ENCODE data around the gene SESN1.
"Not testable (repeated sequence)": the region's sequence is repeated elsewhere in the genome, so short reads cannot be mapped to it uniquely, and the experiment has no call there.

SESN1 gene

DNA sequence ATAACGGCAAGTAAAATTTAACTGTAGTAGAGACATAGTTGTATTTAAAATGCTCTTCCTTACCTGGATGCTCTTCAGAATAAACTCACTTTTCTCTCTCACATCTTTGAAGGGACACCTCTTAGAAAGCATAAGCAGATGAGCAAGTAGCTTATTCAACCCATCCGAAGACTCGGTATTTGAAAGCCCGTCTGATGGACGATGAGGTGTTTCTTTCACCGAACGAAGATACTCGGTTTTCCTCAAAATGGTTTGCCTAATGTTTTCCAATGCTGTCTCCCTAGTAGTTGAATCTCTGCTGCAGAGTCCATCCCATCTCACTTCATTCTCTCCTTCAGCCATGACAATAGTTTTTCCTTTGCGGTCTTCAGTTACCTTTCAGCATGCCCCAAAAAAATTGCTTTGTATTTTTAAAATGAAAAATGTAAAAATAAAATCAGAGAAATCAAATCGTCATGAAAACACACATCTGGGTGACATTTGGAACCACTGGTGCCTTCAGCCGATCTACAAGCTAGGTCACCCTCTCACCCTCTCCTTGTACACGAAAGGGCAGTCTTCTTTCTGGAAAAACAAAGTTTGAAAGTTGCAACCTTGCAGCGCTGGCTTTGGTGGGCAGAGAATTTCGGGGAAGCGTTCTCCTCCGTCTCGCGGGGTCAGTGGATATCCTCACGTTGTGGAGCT lies 772 bp downstream of the SESN1 start:
- no peak for DNase-seq

DNA sequence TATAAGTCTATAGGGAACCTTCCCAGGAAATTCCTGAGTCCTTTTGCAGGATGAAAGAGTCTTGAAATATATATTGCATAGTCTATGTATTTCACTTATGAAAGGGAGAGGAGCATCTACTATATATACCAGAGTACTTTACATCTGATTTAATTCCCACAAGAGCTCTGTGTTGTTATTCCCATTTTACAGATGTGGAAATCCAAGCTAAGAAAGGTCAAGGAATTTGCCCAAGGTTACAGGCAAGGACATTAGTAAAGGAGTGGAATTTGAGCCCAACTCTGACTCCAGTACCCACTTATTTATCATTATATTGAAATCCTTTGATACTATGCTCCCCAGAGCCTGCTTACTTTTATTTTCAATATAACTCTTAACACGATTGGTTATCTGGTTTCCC lies 2.6 kb downstream of the SESN1 start:
- no peak for DNase-seq

DNA sequence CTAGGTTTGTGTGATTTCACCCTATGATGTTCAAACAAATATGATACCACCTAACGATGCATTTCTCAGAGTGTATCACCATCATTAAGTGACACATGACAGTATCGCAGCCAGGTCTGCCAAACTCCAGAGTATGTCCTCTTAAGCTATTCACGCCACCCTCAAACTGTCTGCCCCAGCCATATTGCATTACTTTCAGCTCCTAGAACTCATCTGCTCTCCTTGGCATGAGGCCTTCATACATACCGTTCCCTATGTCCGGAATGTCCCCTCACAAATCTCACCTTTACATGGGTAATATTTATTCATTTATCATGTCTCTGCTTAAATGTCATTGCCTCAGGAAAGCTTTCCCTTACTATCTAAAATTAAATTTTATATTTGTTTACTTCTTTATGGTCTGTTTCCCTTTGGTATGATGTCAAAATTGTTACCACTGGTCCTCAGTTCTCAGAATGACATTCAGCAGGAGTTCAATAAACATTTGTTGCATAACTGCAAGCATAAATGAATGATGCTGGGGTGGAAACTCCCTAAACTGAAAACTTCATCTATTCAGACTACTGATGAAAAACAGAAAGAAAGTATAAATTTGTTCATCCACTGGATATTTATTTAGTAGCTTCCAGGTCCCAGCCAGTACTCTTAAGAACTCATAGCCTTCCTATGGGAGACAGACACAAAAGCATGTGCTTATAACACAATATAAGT lies 3.2 kb downstream of the SESN1 start:
- DNase-seq = no peak

DNA sequence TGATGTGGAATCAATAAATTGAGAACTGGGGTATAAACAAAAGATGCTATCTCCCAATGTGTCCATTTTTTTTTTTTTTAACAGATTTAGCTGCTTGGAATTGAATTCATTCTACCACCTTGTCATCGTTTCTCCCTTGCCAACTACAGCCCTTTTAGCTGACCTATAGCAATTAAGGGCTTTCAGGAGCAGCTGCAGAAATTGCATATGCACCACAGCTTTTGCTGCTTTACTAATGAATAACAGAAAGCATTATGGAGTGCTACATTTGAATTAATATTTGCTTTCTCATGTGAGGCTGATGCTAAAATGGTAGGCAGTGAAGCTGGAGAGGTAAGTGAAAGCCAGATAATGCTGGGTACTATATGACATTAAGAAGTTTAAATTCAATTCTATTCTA lies 5.7 kb downstream of the SESN1 start:
- no peak for DNase-seq

DNA sequence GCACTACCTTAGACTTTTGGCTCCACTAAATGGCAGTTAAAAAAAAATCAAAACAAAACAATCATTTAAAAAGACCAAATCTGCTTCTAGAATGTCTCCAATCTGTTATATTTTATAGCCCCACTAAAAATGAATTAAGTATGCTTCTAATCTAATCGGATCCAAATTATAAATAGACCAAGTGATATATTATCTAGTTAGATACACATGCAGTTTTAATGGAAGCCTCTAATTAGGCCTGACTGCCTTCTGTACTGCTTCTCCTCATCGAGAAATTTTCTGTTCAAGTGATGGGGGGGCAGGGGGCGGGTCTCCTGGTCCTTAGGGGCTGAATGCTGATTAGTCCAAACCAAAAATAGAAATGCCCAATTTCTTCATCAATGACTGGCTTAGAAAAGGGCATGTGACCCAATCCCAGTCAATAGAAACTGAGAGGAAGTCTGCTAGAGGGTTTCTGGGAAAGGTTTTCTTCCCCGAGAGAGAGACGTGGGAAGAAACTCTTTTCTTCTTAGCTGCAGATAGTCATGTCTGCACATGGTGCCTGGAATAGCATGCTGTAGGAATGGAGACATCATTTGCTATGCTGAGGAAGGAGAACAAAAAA lies 6.9 kb downstream of the SESN1 start:
- no peak for DNase-seq

DNA sequence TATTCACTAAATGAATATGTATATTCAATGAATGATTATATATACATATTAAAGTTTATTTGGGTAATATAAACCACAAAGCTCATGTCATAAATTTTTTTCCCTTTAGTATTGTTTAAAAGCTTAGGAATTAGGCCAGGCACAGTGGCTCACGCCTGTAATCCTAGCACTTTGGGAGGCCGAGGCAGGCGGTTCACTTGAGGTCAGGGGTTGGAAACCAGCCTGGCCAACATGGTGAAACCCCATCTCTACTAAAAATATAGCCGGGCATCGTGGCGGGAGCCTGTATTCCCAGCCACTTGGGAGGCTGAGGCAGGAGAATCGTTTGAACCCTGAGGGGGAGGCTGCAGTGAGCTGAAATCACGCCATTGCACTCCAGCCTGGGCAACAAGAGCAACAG lies 10.5 kb downstream of the SESN1 start:
- DNase-seq = not testable (repeated sequence)

DNA sequence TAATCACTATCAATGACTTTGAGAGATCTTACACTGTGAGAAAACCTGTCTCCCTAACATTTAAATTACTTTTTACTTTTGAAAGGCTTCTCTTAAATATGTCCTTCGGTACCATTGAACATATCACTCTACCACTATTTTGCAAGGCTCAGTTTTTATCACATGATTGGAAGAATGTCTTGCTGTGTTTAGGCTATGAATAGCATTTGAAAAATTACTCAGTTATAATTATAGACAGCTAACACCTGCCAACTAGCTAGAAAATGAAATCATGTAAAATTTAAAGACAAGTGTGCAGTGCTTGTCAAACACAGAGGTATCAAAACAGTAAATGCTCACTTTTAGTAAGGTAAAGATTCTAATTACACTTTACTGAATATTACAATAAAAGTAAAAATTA lies 11.0 kb downstream of the SESN1 start:
- DNase-seq = no peak

DNA sequence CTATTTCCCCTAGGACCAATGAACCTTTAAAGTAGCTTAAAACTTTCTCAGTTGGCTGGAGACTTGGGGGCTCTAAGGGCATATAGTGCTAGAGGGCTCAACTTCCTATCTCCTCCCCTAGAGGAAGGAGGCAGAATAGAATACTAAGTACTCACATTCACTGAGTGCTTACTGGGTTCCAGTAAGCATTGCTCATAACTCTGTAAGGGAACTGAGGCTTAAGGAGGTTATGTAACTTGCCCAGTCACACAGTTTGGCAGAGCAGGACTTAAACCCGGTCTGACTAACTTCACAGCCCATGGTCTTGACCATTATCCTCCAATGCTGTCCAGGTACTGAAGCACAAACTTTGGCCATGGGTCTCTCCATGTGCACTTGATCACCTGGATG lies 12.5 kb downstream of the SESN1 start:
- DNase-seq = no peak

DNA sequence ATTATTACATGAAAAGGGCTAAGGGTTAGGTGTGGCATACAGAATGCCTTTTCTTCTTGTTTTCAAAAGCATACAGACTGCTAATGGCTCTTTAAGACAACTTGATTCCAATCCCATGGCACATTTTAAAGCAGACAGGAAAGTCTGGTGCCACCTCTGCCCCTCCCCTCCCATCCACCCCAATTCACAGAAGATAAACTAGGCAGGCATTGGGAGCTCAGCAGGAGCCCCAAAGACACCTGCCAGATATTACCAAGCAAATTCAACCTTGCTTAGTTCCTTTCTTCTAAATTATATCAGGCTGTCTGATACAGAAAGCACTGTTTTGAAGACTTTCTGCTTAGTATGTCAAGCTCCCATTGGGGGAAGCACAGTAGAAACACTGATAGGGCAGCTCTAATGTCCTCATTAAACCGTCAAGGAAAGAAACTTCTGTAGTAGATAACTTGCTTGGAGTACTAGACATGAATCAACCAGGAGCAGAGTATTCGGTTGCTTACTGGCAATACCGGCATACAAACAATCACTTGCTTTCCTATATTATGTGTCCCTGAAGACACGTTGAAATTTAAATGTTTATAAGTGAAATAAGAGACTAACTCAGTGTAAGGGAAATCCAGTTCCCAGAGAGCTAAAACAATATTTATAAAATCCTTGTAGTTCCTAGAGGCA lies 13.0 kb downstream of the SESN1 start:
- no peak for DNase-seq

DNA sequence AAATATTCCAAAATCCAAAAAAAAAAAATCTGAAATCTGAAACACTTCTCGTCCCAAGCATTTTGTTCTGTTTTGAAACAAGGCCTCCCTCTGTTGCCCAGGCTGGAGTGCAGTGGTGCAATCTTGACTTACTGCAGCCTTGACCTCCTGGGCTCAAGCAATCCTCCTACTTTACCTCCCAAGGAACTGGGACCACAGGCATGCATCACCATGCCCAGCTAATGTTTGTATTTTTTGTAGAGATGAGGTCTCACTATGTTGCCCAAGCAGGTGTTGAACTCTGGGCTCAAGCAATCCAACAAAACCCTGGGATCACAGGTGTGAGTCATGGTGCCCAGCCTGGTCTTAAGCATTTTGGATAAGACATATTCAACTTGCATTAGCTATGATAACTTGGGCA lies 13.6 kb downstream of the SESN1 start:
- DNase-seq = no peak

DNA sequence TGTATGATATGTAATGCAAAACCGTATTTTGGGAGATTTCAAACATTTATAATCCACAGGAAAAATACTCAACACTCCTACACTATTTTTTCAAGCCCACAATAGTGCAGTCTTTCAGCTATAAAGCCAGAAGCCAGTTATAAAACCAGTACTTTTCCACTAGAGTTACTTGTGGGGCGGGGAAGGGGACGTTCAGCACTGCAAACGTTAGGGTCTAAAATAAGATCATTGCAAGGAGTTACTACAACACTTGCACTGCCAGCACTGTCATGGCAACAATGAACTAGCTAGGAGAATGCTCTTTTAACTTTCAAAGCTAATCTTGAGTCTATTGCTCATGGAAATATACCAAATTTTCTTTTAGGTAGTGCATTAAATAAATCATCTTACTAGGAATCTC lies 14.7 kb downstream of the SESN1 start:
- DNase-seq = no peak

DNA sequence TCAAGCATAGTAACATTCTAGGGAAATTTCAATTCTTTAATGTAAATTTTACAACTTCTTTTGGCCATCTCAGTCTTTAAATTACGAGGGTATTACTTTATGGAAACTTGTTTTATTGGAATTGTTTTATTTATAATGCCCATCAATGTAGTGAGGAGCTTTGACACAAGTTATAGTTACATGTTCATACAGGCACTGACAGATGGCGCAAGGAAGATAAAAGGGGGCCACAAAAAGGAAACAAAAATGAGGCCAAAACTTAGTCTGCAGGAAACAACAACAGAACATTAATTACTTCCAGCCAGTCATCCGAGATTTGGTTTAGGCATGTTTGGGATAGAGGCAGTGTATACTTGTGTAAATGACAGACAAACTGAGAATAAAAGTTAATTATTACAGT lies 18.3 kb downstream of the SESN1 start:
- no peak for DNase-seq

DNA sequence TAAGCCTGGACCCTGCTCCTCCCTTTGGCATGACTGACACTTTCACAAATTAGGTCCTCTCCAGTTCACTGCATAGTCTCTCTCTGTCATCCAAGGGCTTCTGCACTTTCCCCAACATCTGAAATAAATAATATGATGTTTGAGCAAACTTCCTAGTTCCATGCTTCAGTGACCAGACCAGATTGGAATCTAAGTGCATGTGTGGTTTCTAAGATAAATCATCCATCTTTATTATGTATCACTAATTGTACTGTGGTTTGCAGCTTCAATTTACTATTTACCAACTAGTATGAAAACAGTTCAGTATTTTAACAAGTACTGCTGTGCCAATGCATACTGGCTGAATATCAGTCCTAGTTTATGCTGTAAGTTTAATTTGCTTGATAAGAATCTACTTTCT lies 18.7 kb downstream of the SESN1 start:
- DNase-seq = no peak

DNA sequence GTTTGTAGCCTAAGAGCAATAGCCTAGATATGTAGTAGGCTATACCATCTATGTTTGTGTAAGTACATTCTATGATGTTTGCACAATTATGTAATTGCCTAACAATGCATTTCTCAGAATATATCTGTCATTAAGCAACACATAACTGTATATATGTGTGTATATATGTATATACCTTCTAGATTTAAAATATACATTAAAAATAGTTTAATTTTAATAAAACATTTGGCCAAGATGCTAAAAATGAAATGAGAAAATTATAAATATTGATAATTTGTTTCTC lies 20.6 kb downstream of the SESN1 start:
- DNase-seq = no peak

DNA sequence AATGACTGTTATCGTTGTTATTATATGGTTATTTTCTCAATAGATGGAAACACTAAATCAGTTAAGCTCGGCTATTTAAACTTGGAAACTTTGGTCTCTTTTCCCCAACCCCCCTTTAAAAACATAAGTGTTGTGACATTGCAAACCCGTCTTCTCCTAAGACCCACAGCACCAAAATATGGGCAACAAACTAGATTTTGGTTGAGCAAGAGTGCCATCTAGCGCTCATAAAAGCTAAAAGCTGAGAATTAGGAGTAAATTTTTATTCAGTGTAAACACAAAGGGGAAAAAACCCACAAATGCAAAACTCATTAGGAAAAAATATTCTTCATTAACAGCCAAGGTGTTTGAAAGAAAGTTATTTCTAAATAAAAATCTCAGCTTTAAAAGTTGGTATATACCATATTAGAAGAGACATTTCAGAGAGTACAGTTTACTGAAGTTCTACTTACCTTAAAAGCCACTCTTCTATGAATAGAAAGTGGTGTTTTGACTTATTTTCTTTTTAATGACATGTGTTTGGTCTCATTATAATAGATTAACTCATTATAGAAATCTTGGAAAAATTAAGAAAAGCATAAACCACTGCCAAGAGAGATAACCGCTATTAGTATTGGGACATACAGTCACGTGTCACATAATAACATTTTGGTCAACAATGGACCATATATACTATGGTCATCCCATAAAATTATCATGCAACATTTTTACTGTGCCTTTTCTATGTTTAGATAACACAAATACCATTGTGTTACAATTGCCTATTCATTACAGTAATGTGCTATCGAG lies 21.1 kb downstream of the SESN1 start:
- DNase-seq = no peak

DNA sequence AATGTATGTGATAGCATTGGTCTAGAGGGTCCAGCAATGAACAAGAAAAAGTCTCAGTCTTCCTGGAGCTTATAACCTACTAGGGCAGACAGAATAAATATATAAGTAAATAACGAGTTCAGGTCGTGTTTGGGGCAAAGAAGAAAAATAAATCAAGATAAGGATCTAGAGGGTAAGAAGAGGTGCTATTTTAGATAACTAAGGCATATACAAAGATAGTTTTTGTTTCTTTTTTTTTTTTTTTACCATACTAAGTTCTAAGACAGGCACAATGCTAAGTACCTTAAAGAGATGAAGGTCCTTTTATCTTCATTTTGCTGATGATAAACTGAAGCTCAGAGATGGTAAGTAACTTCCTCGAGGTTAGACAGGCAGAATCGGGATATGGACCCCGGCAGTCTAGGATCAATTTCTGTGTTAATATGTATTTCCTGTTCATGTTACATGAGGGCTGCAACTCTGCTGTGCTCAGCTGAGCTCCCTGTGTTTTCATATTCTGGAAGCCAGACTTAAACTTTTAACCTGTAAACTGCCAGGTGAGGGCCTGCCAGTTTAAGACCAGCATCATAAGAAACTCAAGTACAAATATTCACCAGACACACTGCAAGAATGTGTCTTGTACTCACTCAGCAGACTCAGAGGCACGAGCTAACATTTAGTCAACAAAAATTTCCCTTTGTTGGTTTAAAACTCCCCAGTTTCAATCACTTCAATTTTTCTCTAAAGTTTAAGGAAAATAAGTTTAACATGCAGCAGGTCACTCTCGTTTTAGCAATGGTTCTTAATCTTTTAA lies 23.3 kb downstream of the SESN1 start:
- no peak for DNase-seq

DNA sequence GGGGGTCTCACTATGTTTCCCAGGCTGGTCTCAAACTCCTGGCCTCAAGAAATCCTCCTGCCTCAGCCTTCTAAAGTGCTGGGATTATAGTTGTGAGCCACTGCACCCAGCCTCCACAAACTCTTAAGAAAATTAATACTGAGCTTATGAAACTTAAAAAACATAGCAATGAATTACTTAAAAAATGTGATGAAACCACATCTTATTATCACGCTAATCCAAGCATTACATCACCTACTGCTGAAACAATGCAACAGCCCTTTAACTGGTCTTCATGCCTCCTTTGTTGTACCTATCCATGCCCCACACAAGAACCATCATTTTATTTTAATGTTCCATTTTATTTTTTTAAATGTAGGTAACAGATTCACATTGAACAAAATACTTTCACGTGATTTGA lies 24.9 kb downstream of the SESN1 start:
- no peak for DNase-seq

DNA sequence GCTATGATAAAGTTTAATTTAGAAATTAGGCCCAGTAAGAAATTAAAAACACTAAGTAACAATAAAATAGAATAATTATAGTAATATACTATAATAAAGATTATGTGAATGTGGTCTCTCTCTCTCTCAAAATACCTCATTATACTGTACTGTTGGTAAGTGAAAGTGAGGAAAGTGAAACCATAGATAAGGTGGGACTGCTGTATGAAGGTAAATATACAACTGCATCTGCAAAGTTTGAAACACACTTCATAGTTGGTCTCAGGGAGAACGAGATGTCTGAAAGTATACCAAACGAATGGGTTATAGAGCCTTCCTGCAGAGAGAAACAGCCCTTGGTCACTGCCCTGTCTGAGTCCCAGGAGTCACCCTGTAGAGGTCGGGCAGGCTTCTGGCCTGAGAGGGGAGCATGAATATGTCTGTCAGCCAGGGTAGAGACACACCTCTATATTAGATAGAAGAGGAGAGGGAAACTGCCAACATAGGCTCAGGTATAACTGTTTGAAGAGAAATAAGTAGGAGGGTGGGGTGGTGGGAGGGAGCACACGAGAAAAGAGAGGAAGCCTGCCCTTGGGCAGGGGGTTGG lies 31.8 kb downstream of the SESN1 start:
- no peak for DNase-seq

DNA sequence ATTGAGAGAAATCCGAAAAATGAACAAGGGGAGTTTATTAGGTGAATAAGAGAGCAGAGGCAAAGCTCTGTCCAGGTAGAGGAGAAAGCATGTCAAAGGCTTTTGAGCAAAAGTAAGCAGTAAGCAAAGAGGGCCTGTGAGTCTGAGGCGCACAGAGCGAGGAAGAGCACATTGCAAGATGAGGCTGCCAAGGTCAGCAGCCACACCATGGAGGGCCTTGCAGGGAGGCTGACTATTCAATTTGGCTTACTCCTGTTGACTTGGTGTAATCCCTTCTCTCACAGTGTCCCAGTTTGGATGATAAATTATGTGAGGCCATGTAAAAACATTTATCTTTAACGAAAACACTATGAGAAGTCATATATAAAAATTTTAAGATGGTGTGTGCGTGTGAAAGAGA lies 32.4 kb downstream of the SESN1 start:
- DNase-seq = no peak

DNA sequence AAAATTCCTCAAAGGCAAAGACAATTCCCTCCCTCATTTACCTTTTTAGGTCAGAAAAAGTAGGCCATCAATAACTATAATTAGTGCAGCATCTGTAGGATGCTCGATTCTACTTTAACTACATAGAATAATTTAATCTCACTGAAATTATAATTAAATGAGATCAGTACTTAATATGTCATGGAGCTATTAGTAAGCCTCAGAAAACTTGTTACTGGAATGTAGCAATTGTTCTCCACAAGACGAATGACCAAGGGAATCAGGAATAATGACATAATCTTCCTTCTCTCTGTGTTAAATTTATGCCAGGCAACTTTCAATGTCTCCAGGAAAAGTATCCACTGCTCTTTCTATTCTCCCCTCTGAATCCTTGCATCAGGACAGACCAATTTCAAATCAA lies 34.1 kb downstream of the SESN1 start:
- no peak for DNase-seq

DNA sequence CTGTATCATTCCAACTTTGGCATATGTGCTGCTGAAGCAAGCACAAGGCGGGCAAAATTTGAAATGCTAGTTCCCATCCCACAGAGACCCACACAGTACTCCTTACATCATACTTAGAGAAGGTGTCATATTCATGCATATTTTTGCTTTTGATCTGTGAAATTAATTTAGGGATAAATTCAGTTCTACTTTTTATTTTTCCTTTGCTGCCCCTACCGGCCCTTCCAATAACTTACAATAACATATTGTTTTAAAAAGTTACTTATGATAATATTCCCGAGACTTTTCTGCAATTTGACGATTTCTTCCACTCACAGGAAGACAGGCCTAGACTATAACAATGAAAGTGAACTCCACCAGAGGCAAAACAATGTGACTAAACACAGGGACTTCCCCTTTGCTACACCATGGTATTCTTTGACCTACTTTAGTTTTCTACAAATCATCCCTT lies 35.0 kb downstream of the SESN1 start:
- no peak for DNase-seq

DNA sequence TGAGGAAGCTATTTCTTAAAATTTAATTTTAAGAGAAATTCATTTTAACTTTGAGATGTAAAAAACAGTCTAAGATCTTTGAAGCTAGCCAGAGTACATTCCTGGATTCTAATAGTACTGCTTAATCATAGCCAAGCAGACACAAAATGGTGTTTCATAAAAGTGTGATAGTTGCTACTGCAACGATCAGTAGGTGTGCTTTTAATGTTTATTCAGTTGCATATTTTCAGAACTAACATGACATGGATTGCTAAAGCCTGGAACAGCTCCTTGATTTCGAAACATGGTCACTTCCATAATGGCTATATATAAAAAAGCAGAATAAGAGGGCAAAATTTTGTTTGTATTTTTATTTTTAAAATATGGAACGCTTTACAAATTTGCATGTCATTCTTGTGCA lies 35.5 kb downstream of the SESN1 start:
- no peak for DNase-seq
